ENCODE data around the gene DPP8.
"Not testable (repeated sequence)": the region's sequence is repeated elsewhere in the genome, so short reads cannot be mapped to it uniquely, and the experiment has no call there.

The DPP8 gene

DNA sequence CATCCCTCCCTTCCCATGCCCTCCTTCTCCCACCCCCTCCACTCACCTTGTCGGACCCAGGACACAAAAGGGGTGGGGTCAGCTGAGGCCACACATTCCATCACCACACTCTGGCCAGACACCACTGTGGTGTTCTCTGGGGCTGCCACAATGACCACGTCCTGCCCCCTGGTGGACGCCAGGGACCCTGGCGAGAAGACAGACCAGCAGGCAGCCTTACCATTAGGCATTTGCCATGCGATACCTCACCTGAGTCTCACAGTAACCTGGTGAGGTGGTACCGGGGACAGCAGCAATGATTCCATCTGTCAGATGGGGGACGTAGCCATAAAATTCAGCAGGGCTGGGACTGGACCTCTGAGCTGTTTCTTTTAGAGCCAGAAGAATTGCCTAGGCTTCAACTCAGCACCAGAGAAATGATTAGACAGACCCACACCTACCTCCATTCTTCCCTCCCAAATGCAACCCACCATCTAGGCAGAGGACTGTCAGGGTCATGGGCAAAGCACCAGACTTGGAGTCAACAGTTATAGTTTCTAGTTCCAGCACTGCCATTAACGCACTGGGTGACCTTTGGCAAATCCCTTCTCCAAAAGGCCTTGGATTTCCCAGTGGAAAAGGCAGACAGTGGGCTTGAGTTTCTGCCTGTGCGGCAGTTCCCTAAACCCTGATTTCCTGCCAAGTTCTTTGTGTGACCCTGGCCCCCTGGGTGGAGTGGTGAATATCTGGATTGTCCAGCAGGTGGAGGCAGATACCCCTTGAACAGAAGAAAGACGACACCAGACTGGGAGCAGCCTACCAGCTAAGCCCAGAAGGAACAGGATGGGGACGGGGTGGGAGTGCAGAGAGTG is 116.5 kb downstream of the DPP8 start:
- peak; percentile 33 for DNase-seq

DNA sequence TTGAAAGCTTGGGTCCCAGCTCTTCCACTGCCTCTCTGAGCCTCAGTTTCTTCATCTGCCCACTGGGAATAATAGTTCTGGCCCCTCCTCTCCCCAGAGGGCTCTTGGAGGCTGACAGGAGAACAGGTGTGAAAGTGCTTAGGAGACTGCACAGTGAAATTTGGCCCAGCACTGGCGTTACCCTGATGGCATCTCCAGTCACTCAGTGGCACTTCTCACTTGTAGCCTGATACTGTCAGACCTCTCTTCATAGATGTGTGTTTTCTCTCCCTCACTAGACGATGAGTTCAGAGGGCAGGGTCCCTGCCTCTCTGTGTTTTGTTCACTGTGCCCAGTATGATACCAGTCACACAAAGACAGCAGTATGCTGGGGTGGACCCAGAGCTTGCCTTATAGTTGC is 117.5 kb downstream of the DPP8 start:
- DNase-seq, result no peak

DNA sequence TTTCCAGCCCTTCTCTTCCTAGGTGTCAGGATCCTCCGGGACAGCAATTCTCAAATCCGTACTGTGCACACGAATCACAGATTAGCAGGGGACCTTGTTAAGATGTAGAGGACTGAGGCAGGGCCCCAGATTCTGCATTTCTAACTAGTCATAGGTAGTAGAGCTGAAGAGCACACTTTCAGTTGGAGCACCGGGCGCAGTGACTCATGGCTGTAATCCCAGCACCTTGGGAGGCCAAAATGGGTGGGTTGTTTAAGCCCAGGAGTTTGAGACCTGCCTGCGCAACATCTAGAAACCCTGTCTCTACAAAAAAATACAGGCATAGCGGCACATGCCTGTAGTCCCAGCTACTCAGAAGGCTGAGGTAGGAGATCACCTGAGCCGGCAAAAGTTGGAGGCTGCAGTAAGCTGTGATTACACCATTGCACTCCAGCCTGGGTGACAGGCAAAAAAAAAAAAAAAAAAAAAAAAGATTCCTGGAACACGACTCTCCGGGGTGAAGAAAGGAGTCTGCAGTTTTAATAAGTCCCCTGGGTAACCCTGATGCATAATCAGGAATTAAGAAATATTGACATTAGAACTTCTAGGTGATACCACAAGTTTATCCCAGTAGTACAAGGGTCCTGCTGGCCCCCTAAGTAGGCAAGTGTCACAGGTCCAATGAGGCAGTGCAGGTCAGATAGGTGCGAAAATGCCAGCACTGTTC is 118.3 kb downstream of the DPP8 start:
- no peak for DNase-seq

DNA sequence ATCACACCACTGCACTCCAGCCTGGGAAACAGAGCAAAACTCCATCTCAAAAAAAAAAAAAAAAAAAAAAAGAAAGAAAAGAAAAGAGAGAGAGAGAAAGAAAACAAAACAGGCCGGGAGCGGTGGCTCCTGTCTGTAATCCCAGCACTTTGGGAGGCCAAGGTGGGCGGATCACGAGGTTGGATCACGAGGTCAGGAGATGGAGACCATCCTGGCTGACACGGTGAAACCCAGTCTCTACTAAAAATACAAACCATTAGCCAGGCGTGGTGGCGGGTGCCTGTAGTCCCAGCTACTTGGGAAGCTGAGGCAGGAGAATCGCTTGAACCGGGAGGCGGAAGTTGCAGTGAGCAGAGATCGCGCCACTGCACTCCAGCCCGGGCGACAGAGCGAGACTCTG is 119.0 kb downstream of the DPP8 start:
- DNase-seq, result not testable (repeated sequence)

DNA sequence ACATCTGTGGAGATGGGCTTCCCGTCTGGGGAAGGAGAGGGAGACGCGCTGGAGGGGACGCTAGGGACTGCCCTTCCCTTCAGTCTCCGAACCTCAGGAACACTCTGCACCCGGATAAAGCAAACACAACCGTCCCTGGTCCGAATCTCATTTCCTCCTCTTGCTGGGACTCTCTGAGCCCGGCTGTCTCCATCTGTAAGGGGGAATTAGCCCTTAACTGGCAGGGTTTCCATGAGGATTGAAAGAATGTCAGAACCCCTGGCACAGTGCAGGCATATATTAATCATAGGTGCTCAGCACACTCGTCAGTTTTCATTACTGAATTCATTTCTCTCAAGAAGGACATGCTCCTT is 120.5 kb downstream of the DPP8 start:
- no peak for DNase-seq

DNA sequence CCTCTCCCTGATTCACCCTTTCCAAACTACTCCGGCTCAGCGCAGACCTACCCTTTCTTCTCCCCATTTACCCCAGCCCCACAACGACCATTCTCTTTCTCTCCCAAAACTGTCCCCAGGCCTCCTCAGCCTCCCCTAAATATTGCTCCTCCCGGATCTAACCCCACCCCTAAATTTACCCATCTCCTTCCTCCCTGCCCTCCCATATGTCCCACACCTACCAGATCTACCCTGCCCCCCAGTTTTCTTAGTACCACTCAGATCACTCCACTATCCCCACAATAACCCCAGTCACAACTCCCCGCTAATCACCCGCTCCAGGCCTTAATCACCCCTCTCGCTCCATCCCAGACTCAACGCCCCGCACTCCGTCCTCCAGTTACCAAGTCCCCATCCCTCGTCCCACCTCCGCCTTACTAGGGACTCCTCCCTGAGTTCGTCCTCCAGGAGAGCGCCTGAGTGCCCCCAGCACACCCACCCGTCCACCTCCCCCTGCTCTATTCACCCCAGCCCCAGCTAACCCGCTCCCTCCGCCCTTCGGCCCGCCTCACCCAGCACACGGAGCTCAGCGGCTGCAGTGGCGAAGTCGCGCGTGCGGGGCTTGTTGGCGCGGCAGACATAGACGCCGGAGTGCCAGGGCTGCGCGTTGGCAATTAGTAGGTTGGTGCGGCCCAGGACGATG is 121.1 kb downstream of the DPP8 start:
- DNase-seq, result no peak

DNA sequence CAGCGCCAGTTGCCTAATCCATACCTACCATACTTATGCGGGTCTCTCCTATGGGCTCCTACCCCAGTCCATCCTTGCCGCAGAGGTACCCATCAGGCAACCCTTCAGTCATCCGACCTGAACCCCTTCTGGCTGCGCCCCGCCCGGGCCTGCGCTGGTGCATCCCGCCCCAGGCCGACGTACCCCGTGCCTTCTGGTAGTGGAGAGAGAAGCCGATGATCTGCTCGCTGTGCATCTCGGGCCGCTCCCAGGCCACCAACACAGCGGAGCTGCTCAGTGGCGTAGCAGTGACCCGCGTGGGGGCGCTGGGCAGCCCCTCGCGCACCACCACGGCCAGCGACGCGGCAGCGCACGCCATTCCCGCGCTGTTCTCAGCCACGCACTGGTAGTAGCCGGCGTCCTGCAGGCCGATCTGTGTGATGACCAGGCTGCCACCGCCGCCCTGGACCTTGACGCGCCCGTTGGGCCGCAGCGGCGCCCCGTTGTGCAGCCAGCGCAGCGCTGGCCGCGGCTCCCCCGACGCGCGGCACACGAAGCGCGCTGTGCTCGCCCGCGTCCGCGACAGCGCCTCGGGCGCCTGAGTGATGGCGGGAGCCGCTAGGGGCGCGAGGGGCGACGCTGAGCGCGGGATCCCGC is 121.8 kb downstream of the DPP8 start:
- DNase-seq, result no peak

DNA sequence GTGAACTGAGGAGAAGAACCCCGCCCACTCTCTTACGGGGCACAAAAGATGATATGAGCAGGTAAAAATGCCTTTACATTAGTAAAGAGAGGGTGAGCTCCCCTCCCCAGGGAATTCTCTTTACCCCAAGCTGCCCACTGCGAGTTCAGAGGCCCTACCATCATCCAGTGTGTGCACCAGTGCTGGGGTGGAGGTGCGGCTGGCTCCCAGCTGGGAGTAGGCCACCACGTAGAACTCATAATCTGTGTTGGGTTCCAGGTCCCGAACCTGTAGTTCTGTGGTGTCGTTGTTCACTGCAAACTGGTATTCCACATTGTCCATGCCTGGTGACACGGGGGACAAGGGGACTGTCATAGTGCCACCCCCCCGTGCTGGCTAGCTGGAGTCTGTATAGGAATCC is 122.6 kb downstream of the DPP8 start:
- DNase-seq, result no peak

DNA sequence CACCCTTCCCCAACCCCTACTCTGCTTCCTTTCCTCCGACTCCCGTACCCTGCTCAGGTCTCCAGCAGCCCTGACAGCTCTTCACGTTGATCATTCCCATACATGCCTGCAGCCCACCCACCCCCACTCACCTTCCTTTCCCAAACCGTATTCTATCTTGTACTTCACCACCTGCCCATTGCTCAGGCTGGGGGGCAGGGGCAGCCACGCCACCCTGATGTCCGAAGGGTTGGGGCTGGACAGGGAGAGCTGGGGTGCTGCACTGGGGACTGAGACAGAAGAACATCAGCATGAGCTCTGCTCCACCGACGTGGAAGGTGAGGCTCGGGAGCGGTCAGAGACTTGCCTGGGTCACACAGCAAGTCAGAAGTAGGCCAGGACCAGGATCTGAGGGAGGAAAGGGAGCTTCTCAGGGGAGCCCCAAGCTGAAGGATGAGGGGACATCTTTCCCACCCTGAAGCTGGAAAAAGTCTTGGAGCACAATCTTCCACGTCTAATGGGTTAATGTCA is 123.2 kb downstream of the DPP8 start:
- no peak for DNase-seq

DNA sequence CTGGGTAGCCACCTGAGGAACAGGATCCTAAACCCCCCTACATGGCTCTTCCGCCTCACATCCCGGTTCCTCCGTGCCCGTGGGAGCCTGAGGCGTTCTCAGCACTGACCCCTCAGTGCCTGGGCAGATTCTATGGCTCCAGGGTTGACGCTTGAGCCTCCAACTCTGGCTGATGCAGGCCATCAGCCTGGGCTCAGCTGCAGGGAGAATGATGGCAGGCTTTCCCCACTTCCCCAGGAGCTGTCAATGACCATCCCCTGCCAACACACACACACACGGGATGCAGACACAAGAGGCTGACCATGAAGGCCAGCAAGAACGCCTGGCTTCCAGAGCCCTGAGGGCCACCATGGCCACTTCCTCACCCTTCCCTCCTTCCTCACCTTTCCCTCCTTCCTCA is 123.9 kb downstream of the DPP8 start:
- no peak for DNase-seq

DNA sequence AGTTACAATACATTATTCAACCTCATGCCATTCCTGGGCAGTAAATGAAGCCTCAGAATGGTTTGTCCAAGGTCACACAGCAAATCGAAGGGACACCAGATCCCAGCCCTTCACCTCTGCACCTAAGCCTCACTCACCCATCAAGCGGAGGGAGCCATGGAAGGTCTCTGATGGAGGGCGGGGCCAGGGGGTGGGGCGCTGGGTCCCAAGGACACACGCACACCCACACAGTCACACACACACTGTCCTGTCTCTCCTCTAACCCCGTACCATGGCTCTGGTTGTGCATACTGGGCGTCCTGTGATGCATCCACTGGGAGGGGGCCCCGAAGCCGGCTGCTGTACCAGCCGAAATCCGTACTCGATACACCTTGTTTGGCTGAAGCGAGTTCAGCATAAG is 124.4 kb downstream of the DPP8 start:
- no peak for DNase-seq
